SK-N-SH treated with all-trans-retinoic acid at 6 μM for 48 hours (cell line): ENCODE results near the gene ERMARD.

Experiments
- ARNTL ChIP-seq: fragments of 450-650 bp; formaldehyde crosslinking; IDR thresholded peaks from 2 replicates; pipeline ENCODE4 v1.5.0; 2020; ENCODE audit warnings: low read depth, mild to moderate bottlenecking, moderate library complexity, borderline replicate concordance
- BACH2 ChIP-seq: fragments of 250-450 bp; sonication (Bioruptor Pico); IDR thresholded peaks from 2 replicates; pipeline ENCODE4 v1.9.0; 2021; ENCODE audit warnings: mild to moderate bottlenecking, borderline replicate concordance
- CSDC2 ChIP-seq: fragments of 250-450 bp; sonication (Bioruptor Pico); IDR thresholded peaks from 2 replicates; pipeline ENCODE4 v1.5.0; 2020; ENCODE audit warnings: mild to moderate bottlenecking, moderate library complexity
- ISL1 ChIP-seq: fragments of 250-450 bp; sonication (Bioruptor Pico); IDR thresholded peaks from 2 replicates; pipeline ENCODE4 v2.1.2; 2022; ENCODE audit warnings: mild to moderate bottlenecking, moderate library complexity
- PATZ1 ChIP-seq: fragments of 250-450 bp; sonication (Bioruptor Pico); IDR thresholded peaks from 2 replicates; pipeline ENCODE4 v1.8.0; 2020; ENCODE audit warnings: mild to moderate bottlenecking, moderate library complexity, borderline replicate concordance
- PPARA ChIP-seq: fragments of 250-450 bp; sonication (Bioruptor Pico); IDR thresholded peaks from 2 replicates; pipeline ENCODE4 v1.5.0; 2020; ENCODE audit warnings: mild to moderate bottlenecking, borderline replicate concordance
- ZC3H10 ChIP-seq: fragments of 250-450 bp; sonication (Bioruptor Pico); IDR thresholded peaks from 2 replicates; pipeline ENCODE4 v1.5.1; 2021; ENCODE audit warnings: mild to moderate bottlenecking, moderate library complexity
- ZFP3 ChIP-seq: fragments of 250-450 bp; sonication (Bioruptor Pico); IDR thresholded peaks from 2 replicates; pipeline ENCODE4 v1.5.0; 2020; ENCODE audit warnings: mild to moderate bottlenecking, moderate library complexity
- ZNF565 ChIP-seq: fragments of 450-650 bp; formaldehyde crosslinking; conservative IDR thresholded peaks from 2 replicates; pipeline ENCODE4 v1.5.0; 2020; ENCODE audit warnings: low read depth, mild to moderate bottlenecking, moderate library complexity
- ZNF8 ChIP-seq: fragments of 450-650 bp; formaldehyde crosslinking; IDR thresholded peaks from 2 replicates; pipeline ENCODE4 v1.5.0; 2020; ENCODE audit warnings: mild to moderate bottlenecking, moderate library complexity
- TF ChIP-seq, protein P1 (sequence below): fragments of 250-450 bp; sonication (Bioruptor Pico); IDR thresholded peaks from 2 replicates; pipeline ENCODE4 v1.5.0; 2020; ENCODE audit warnings: mild to moderate bottlenecking, moderate library complexity

- TF ChIP-seq ZNF8 (CRISPR knock-in tag) = no peak
- no peak for TF ChIP-seq ISL1 (CRISPR knock-in tag)
- TF ChIP-seq, protein P1, sequence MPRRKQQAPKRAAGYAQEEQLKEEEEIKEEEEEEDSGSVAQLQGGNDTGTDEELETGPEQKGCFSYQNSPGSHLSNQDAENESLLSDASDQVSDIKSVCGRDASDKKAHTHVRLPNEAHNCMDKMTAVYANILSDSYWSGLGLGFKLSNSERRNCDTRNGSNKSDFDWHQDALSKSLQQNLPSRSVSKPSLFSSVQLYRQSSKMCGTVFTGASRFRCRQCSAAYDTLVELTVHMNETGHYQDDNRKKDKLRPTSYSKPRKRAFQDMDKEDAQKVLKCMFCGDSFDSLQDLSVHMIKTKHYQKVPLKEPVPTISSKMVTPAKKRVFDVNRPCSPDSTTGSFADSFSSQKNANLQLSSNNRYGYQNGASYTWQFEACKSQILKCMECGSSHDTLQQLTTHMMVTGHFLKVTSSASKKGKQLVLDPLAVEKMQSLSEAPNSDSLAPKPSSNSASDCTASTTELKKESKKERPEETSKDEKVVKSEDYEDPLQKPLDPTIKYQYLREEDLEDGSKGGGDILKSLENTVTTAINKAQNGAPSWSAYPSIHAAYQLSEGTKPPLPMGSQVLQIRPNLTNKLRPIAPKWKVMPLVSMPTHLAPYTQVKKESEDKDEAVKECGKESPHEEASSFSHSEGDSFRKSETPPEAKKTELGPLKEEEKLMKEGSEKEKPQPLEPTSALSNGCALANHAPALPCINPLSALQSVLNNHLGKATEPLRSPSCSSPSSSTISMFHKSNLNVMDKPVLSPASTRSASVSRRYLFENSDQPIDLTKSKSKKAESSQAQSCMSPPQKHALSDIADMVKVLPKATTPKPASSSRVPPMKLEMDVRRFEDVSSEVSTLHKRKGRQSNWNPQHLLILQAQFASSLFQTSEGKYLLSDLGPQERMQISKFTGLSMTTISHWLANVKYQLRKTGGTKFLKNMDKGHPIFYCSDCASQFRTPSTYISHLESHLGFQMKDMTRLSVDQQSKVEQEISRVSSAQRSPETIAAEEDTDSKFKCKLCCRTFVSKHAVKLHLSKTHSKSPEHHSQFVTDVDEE (CRISPR knock-in tag) = no peak
- no peak for TF ChIP-seq ZFP3
- no peak for TF ChIP-seq ARNTL
- TF ChIP-seq CSDC2 (CRISPR knock-in tag) = no peak
- TF ChIP-seq BACH2 (CRISPR knock-in tag) = no peak
- TF ChIP-seq ZNF565 (CRISPR knock-in tag) = no peak
- no peak for TF ChIP-seq ZC3H10 (CRISPR knock-in tag)
- no peak for TF ChIP-seq PPARA
- no peak for TF ChIP-seq PATZ1 (CRISPR knock-in tag)
Observed at GRCh38 chr6:169738204-169738975, 13.0 kb upstream of the ERMARD start.
